ENCODE data around the gene SLFNL1.

DNA sequence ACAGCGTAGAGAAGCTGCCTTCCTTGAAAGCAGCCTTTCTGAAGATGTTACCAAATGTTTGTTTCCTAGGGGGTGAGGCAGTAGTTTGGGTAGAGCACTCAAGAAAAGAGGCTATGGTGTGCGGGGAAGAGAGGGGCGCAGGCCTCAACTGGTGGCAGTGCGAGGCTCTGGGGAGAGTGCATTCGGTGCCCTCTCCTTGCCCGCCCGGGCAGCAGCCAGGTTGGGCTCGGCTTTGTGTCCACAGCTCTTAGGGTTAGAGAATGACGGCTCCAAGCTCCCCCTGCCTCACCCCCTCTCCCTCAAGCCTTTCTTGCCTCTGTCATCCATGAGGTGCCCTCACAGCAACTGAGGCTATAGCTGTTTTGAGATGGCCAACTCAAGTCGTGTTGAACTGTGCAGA lies 899 bp upstream of the SLFNL1 start:
- TF ChIP-seq, protein P1, sequence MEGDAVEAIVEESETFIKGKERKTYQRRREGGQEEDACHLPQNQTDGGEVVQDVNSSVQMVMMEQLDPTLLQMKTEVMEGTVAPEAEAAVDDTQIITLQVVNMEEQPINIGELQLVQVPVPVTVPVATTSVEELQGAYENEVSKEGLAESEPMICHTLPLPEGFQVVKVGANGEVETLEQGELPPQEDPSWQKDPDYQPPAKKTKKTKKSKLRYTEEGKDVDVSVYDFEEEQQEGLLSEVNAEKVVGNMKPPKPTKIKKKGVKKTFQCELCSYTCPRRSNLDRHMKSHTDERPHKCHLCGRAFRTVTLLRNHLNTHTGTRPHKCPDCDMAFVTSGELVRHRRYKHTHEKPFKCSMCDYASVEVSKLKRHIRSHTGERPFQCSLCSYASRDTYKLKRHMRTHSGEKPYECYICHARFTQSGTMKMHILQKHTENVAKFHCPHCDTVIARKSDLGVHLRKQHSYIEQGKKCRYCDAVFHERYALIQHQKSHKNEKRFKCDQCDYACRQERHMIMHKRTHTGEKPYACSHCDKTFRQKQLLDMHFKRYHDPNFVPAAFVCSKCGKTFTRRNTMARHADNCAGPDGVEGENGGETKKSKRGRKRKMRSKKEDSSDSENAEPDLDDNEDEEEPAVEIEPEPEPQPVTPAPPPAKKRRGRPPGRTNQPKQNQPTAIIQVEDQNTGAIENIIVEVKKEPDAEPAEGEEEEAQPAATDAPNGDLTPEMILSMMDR (IDR thresholded peaks at IDR 0.05): no peak
- TF ChIP-seq POLR2A (IDR thresholded peaks at IDR 0.05): no peak
